Hepatocyte (in vitro differentiated cells): ENCODE data around the gene DHRS13. TPM values are rescaled to one million over a fixed set of nuclear protein-coding genes. Genes with fewer than 3 reads are reported as not detected.

Experiments
- DNase-seq: peaks from one replicate; pipeline ENCODE4 v3.0.0-alpha.2; 2016; ENCODE audit warnings: low spot score
- H2AFZ ChIP-seq: fragments of 200-600 bp; sonication (generic); 2 replicates; pipeline ENCODE4 v1.6.0; 2016; ENCODE audit warnings: antibody characterized with exemption, mild to moderate bottlenecking
- H3K27ac ChIP-seq: fragments of 200-600 bp; sonication (generic); 2 replicates; pipeline ENCODE4 v1.5.1; 2016; ENCODE audit warnings: mild to moderate bottlenecking
- H3K27me3 ChIP-seq: fragments of 200-600 bp; sonication (generic); 2 replicates; pipeline ENCODE4 v1.6.1; 2016
- H3K36me3 ChIP-seq: fragments of 200-600 bp; sonication (generic); replicated peaks from 2 replicates; pipeline ENCODE4 v1.5.1; 2016; ENCODE audit warnings: low read depth; ENCODE audit not compliant: insufficient read depth
- H3K4me1 ChIP-seq: fragments of 200-600 bp; sonication (generic); 2 replicates; pipeline ENCODE4 v1.5.1; 2016; ENCODE audit warnings: mild to moderate bottlenecking, moderate library complexity; ENCODE audit not compliant: insufficient read depth
- H3K4me2 ChIP-seq: fragments of 200-600 bp; sonication (generic); 2 replicates; pipeline ENCODE4 v1.6.0; 2016
- H3K4me3 ChIP-seq: fragments of 200-600 bp; sonication (generic); 2 replicates; pipeline ENCODE4 v1.5.1; 2016; ENCODE audit warnings: mild to moderate bottlenecking
- H3K79me2 ChIP-seq: fragments of 200-600 bp; sonication (generic); 2 replicates; pipeline ENCODE4 v1.6.0; 2017; ENCODE audit warnings: mild to moderate bottlenecking
- H3K9me2 ChIP-seq: fragments of 200-600 bp; sonication (generic); replicated peaks from 2 replicates; pipeline ENCODE4 v1.6.0; 2017; ENCODE audit warnings: mild to moderate bottlenecking; ENCODE audit not compliant: insufficient read depth
- H3K9me3 ChIP-seq: fragments of 200-600 bp; sonication (generic); 2 replicates; pipeline ENCODE4 v1.5.1; 2016; ENCODE audit warnings: low read depth, mild to moderate bottlenecking
- H4K20me1 ChIP-seq: fragments of 200-600 bp; sonication (generic); 2 replicates; pipeline ENCODE4 v1.6.0; 2016; ENCODE audit warnings: mild to moderate bottlenecking; ENCODE audit not compliant: insufficient read depth, poor library complexity, severe bottlenecking
- CTCF ChIP-seq: fragments of 200-600 bp; sonication (generic); IDR thresholded peaks from 2 replicates; pipeline ENCODE4 v1.5.1; 2016; ENCODE audit warnings: antibody characterized with exemption, mild to moderate bottlenecking; ENCODE audit not compliant: poor library complexity
- EZH2 ChIP-seq: fragments of 200-600 bp; sonication (generic); IDR thresholded peaks from 2 replicates; pipeline ENCODE4 v1.6.1; 2016; ENCODE audit warnings: antibody characterized with exemption, mild to moderate bottlenecking, borderline replicate concordance
- EZH2phosphoT487 ChIP-seq: fragments of 200-600 bp; sonication (generic); IDR thresholded peaks from one replicate; pipeline ENCODE4 v1.6.1; 2018; ENCODE audit warnings: antibody characterized with exemption, mild to moderate bottlenecking, low read depth, moderate library complexity; ENCODE audit not compliant: unreplicated experiment, severe bottlenecking
- WGBS: methylation state at CpG from one replicate; pipeline ENCODE4 v1.1.6; 2016; ENCODE audit warnings: low lambda C conversion rate; ENCODE audit errors: missing lambda C conversion rate; 5-methylcytosine and 5-hydroxymethylcytosine counted together
- polyA plus RNA-seq: library from polyadenylated mRNA; unstranded; fragments of >200 nt; fragmentation: Nextera tagmentation; extraction: Ambion mirVana; gene quantifications from 2 replicates; pipeline ENCODE4 v1.2.1, GENCODE V29; 2016
- total RNA-seq: library from RNA; depleted of rRNA; stranded (reverse); fragments of >200 nt; gene quantifications from 2 replicates; pipeline ENCODE4 v1.2.3, GENCODE V29; 2014

Gene DHRS13
- total and polyA plus RNA-seq, 2 experiments from 2014 or later, result 14.9 to 15.4 TPM

- Histone ChIP-seq H3K9me3 (no peaks in the 10 kb centered on the region), H3K4me1 (peaks cover 9% of the 10 kb centered on the region), H3K36me3 (no peaks in the 10 kb centered on the region), H3K4me2 (no peak overlapping the region), H3K27ac (no peak overlapping the region), H3K27me3 (no peaks in the 10 kb centered on the region), H3K79me2 (peaks cover 13% of the 10 kb centered on the region), H2AFZ (no peak overlapping the region), H4K20me1 (no peaks in the 10 kb centered on the region), H3K9me2 (no peaks in the 10 kb centered on the region), H3K4me3 (no peak overlapping the region)
- DNase-seq, result no peak
- no peak for TF ChIP-seq EZH2
- TF ChIP-seq CTCF, result no peak
- TF ChIP-seq EZH2phosphoT487, result no peak
- 92% methylated on average over 3 of the region's 3 CpGs for WGBS
Observed at GRCh38 chr17:28857905-28858800, 44.7 kb downstream of the DHRS13 start.

- over 99% methylated on average over 5 of the region's 5 CpGs for WGBS
Observed at GRCh38 chr17:28856028-28856574, 46.8 kb downstream of the DHRS13 start.

GRCh38 chr17:28855336-28855679 lies 47.6 kb downstream of the DHRS13 start:
- peak overlapping the region; percentile 66 for H3K4me3 ChIP-seq
- peak overlapping the region; percentile 67 for H2AFZ ChIP-seq
- no peak for DNase-seq
- peak overlapping the region; percentile 57 for H3K27ac ChIP-seq
- TF ChIP-seq CTCF, result no peak
- TF ChIP-seq EZH2, result no peak
- no peak for TF ChIP-seq EZH2phosphoT487
- peak overlapping the region; percentile 92 for H3K4me2 ChIP-seq
- no peaks in the 10 kb centered on the region for H3K36me3 ChIP-seq
- H3K79me2 ChIP-seq, result peaks cover 13% of the 10 kb centered on the region
- H4K20me1 ChIP-seq, result no peaks in the 10 kb centered on the region
- no peaks in the 10 kb centered on the region for H3K27me3 ChIP-seq
- H3K4me1 ChIP-seq, result peaks cover 9% of the 10 kb centered on the region
- no peaks in the 10 kb centered on the region for H3K9me2 ChIP-seq
- no peaks in the 10 kb centered on the region for H3K9me3 ChIP-seq
- 31% methylated on average over 5 of the region's 5 CpGs for WGBS

More at GRCh38 chr17:28856028-28856574, 46.8 kb downstream of the DHRS13 start:
- Histone ChIP-seq H3K79me2 (peaks cover 13% of the 10 kb centered on the region), H2AFZ (no peak overlapping the region), H3K4me1 (peaks cover 9% of the 10 kb centered on the region), H3K9me3 (no peaks in the 10 kb centered on the region), H3K27me3 (no peaks in the 10 kb centered on the region), H3K4me2 (peak overlapping the region; percentile 92), H3K27ac (no peak overlapping the region), H3K36me3 (no peaks in the 10 kb centered on the region), H3K4me3 (no peak overlapping the region), H4K20me1 (no peaks in the 10 kb centered on the region), H3K9me2 (no peaks in the 10 kb centered on the region)
- TF ChIP-seq EZH2 (no peak), EZH2phosphoT487 (no peak), CTCF (no peak)
- DNase-seq, result no peak
